ENCODE results near the gene TRMT10B.
"Not testable (repeated sequence)": the region's sequence is repeated elsewhere in the genome, so short reads cannot be mapped to it uniquely, and the experiment has no call there.

The TRMT10B gene

GRCh38 chr9:37751704-37752103 lies 1.9 kb upstream of the TRMT10B start:
- not testable (repeated sequence) for DNase-seq (ENCODE audit: low read depth)

GRCh38 chr9:37752112-37752511 lies 1.5 kb upstream of the TRMT10B start:
- not testable (repeated sequence) for DNase-seq (ENCODE audit: low read depth)

- no peak for DNase-seq (ENCODE audit: low read depth)
These were observed 740 bp upstream of the TRMT10B start for GRCh38 chr9:37752642-37753488.

- no peak for DNase-seq (ENCODE audit: low read depth)
These were observed 5.1 kb downstream of the TRMT10B start for GRCh38 chr9:37758747-37759146.

- DNase-seq (ENCODE audit: low read depth) = peak; percentile 71
These were observed 7.0 kb downstream of the TRMT10B start for GRCh38 chr9:37760416-37761161.

- DNase-seq (ENCODE audit: low read depth) = peak; percentile 74
These were observed 7.9 kb downstream of the TRMT10B start for GRCh38 chr9:37761511-37761910.

GRCh38 chr9:37765263-37765662 lies 11.7 kb downstream of the TRMT10B start:
- DNase-seq (ENCODE audit: low read depth) = not testable (repeated sequence)

- no peak for DNase-seq (ENCODE audit: low read depth)
These were observed 15.7 kb downstream of the TRMT10B start for GRCh38 chr9:37769306-37769705.

GRCh38 chr9:37769995-37770394 lies 16.4 kb downstream of the TRMT10B start:
- no peak for DNase-seq (ENCODE audit: low read depth)

GRCh38 chr9:37775216-37775919 lies 21.8 kb downstream of the TRMT10B start:
- no peak for DNase-seq (ENCODE audit: low read depth)

GRCh38 chr9:37776328-37776727 lies 22.7 kb downstream of the TRMT10B start:
- peak; percentile 40 for DNase-seq (ENCODE audit: low read depth)

- no peak for DNase-seq (ENCODE audit: low read depth)
These were observed 24.9 kb downstream of the TRMT10B start for GRCh38 chr9:37778534-37778933.

- no peak for DNase-seq (ENCODE audit: low read depth)
These were observed 30.6 kb downstream of the TRMT10B start for GRCh38 chr9:37784291-37784615.

GRCh38 chr9:37784616-37785483 lies 31.2 kb downstream of the TRMT10B start, which contains the start of gene EXOSC3:
Gene EXOSC3, minus strand, starts transcription at chr9:37785064. Its CDS starts 20 bp downstream, at chr9:37785044.
- DNase-seq (ENCODE audit: low read depth) = peak; percentile 87

- DNase-seq (ENCODE audit: low read depth) = no peak
These were observed 33.5 kb downstream of the TRMT10B start for GRCh38 chr9:37787059-37787458.

- DNase-seq (ENCODE audit: low read depth) = no peak
These were observed 34.7 kb downstream of the TRMT10B start for GRCh38 chr9:37788332-37788731.

GRCh38 chr9:37790096-37790495 lies 36.5 kb downstream of the TRMT10B start:
- no peak for DNase-seq (ENCODE audit: low read depth)

GRCh38 chr9:37792122-37792521 lies 38.5 kb downstream of the TRMT10B start:
- DNase-seq (ENCODE audit: low read depth) = no peak

GRCh38 chr9:37796232-37796631 lies 42.6 kb downstream of the TRMT10B start:
- DNase-seq (ENCODE audit: low read depth) = no peak

GRCh38 chr9:37798677-37799076 lies 45.1 kb downstream of the TRMT10B start:
- no peak for DNase-seq (ENCODE audit: low read depth)

GRCh38 chr9:37800631-37801286 lies 47.2 kb downstream of the TRMT10B start, which contains the start of gene DCAF10:
Gene DCAF10, plus strand, starts transcription at chr9:37800797. Its CDS starts 70 bp downstream, at chr9:37800867.
- DNase-seq (ENCODE audit: low read depth) = peak; percentile 73
